Panc1 (cell line): ENCODE results near the gene KRT5. TPM values are rescaled to one million over a fixed set of nuclear protein-coding genes. Genes with fewer than 3 reads are reported as not detected.

Experiments used
- ATAC-seq: fragments of 200-7000 bp; cut with Tn5 transposase; 2 replicates; pipeline ENCODE4 v1.9.1; 2020; ENCODE audit warnings: mild to moderate bottlenecking, moderate library complexity
- BruUV-seq: library from RNA; stranded (reverse); fragments of 400-500 nt; replicated peaks from 2 replicates; lab custom pipeline; 2021; lab: Mats Ljungman, UMichigan
- CTCF ChIA-PET: fragments of 300-600 bp; sonication (Branson Sonifier 250); formaldehyde crosslinking; loops from one replicate; lab custom pipeline; 2022; ENCODE audit warnings: antibody characterized with exemption; lab: Charles Lee
- POLR2A ChIA-PET: fragments of 300-600 bp; sonication (Branson Sonifier 250); formaldehyde crosslinking; loops from one replicate; lab custom pipeline; 2022; ENCODE audit warnings: antibody characterized with exemption; lab: Charles Lee
- DNase-seq: peaks from one replicate; pipeline ENCODE4 v3.0.0-alpha.2; 2010; ENCODE audit warnings: low read depth, low spot score
- H3K27ac ChIP-seq: 2 replicates; pipeline ENCODE4 v1.5.1; 2011; ENCODE audit warnings: mild to moderate bottlenecking, low read length, inconsistent platforms
- H3K27me3 ChIP-seq: fragments of 200-500 bp; sonication (Bioruptor generic); 2 replicates; pipeline ENCODE4 v1.6.0; 2014; ENCODE audit warnings: low read length, inconsistent platforms; ENCODE audit not compliant: control insufficient read depth, insufficient read depth
- H3K36me3 ChIP-seq: fragments of 200-500 bp; sonication (Bioruptor generic); 2 replicates; pipeline ENCODE4 v1.5.1; 2014; ENCODE audit warnings: inconsistent platforms, mild to moderate bottlenecking, low read length, moderate library complexity; ENCODE audit not compliant: control insufficient read depth, insufficient read depth
- H3K4me1 ChIP-seq: 2 replicates; pipeline ENCODE4 v1.5.1; 2011; ENCODE audit warnings: inconsistent platforms, mild to moderate bottlenecking, low read length, moderate library complexity; ENCODE audit not compliant: control insufficient read depth, insufficient read depth
- H3K4me3 ChIP-seq, 2 experiments: 2 replicates each; pipeline ENCODE4 v1.5.1; 2011 to 2012; ENCODE audit warnings: low read depth in 2 of 2, low read length in 2 of 2, mild to moderate bottlenecking in 2 of 2, inconsistent platforms in 1 of 2, moderate library complexity in 1 of 2
- H3K9me3 ChIP-seq: fragments of 200-500 bp; sonication (Bioruptor generic); 2 replicates; pipeline ENCODE4 v1.5.1; 2014; ENCODE audit warnings: low read depth, mild to moderate bottlenecking, inconsistent platforms, low read length, moderate library complexity; ENCODE audit not compliant: control insufficient read depth, insufficient read depth
- POLR2AphosphoS5 ChIP-seq: IDR thresholded peaks from 2 replicates; pipeline ENCODE4 v1.6.1; 2012; ENCODE audit warnings: mild to moderate bottlenecking, low read depth, low read length, moderate library complexity
- REST ChIP-seq, 2 experiments: IDR thresholded peaks; 2 replicates each; pipeline ENCODE4 v1.6.1; 2011 to 2012; ENCODE audit warnings: low read depth in 2 of 2, control low read depth in 1 of 2, low read length in 1 of 2, mild to moderate bottlenecking in 1 of 2, moderate library complexity in 1 of 2; ENCODE audit not compliant: insufficient read depth in 1 of 2
- SIN3A ChIP-seq: IDR thresholded peaks from 2 replicates; pipeline ENCODE4 v1.6.1; 2012; ENCODE audit warnings: low read depth, mild to moderate bottlenecking, low read length, moderate library complexity, borderline replicate concordance; ENCODE audit not compliant: insufficient read depth
- TCF7L2 ChIP-seq: IDR thresholded peaks from 2 replicates; pipeline ENCODE4 v1.6.1; 2011; ENCODE audit warnings: mild to moderate bottlenecking, low read depth, low read length, inconsistent platforms
- in situ Hi-C: cut with HindIII; loops from 2 replicates; pipeline ENCODE4 v1.10.0; 2016; ENCODE audit warnings: low sequenced_read_pairs, low pct_unique_long_range_greater_than_20kb
- intact Hi-C: fragments of 100-400 bp; cut with micrococcal nuclease; formaldehyde crosslinking; loops from one replicate; pipeline ENCODE4 v1.10.0; 2022; ENCODE audit not compliant: unreplicated experiment
- total RNA-seq: library from RNA; stranded (reverse); gene quantifications from one replicate; pipeline ENCODE4 v1.2.1, GENCODE V29; 2021; ENCODE audit not compliant: unreplicated experiment
- TF ChIP-seq, protein P1 (sequence below): fragments of 450-650 bp; IDR thresholded peaks from 2 replicates; pipeline ENCODE4 v1.5.1; 2017; ENCODE audit warnings: mild to moderate bottlenecking

The KRT5 gene
- total RNA-seq, 1 experiment from 2014 or later = not detected

- DNase-seq = no peak
Measured at GRCh38 chr12:52499806-52500560, 20.2 kb downstream of the KRT5 start.

DNA sequence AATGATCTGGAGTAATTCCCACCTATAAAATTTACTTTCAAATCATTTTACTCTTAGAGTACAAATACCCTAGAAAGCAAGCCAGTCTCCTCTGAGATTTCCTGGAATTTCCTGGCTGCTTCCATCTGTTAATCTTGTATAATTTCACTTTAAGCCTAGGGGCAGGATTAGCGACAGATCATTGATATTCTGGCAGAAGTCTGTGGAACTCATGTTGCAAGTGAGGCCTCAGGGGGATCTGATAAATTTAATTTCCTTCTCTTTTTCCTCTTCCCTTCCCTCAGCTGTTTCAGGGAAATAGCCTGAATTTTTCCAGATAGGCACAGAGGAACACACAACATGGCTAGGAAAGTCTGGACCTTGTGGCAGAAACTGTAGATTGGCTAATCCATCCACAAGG lies 21.2 kb downstream of the KRT5 start:
- Histone ChIP-seq H3K27me3 (peaks cover 7% of the 10 kb centered on the region; the same call in 1 of the 2 replicates), H3K9me3 (no peaks in the 10 kb centered on the region), H3K36me3 (no peaks in the 10 kb centered on the region), H3K4me3 (no peak overlapping the region), H3K27ac (no peak overlapping the region), H3K4me1 (no peaks in the 10 kb centered on the region)
- ATAC-seq (no peak), DNase-seq (no peak)
- intact Hi-C loops = no loop called here
- CTCF ChIA-PET = no interaction called here
- in situ Hi-C loops = no loop called here
- BruUV-seq = no TSS peak
- TF ChIP-seq REST (IDR thresholded peaks at IDR 0.05; ENCODE audit: insufficient read depth in 1 of 2, low read depth in 2 of 2, low read length in 1 of 2) (no peak), TCF7L2 (no peak), SIN3A (no peak), POLR2AphosphoS5 (no peak)
- TF ChIP-seq, protein P1, sequence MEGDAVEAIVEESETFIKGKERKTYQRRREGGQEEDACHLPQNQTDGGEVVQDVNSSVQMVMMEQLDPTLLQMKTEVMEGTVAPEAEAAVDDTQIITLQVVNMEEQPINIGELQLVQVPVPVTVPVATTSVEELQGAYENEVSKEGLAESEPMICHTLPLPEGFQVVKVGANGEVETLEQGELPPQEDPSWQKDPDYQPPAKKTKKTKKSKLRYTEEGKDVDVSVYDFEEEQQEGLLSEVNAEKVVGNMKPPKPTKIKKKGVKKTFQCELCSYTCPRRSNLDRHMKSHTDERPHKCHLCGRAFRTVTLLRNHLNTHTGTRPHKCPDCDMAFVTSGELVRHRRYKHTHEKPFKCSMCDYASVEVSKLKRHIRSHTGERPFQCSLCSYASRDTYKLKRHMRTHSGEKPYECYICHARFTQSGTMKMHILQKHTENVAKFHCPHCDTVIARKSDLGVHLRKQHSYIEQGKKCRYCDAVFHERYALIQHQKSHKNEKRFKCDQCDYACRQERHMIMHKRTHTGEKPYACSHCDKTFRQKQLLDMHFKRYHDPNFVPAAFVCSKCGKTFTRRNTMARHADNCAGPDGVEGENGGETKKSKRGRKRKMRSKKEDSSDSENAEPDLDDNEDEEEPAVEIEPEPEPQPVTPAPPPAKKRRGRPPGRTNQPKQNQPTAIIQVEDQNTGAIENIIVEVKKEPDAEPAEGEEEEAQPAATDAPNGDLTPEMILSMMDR = no peak
- POLR2A ChIA-PET = no interaction called here

More at GRCh38 chr12:52499806-52500560, 20.2 kb downstream of the KRT5 start:
- peaks cover 3% of the 10 kb centered on the region; the same call in 1 of the 2 replicates for H3K27me3 ChIP-seq
- no TSS peak for BruUV-seq
- intact Hi-C loops = no loop called here
- H3K9me3 ChIP-seq = no peaks in the 10 kb centered on the region
- POLR2A ChIA-PET = no interaction called here
- H3K27ac ChIP-seq = no peak overlapping the region
- no peaks in the 10 kb centered on the region for H3K36me3 ChIP-seq
- H3K4me1 ChIP-seq = no peaks in the 10 kb centered on the region
- H3K4me3 ChIP-seq = no peak overlapping the region
- no peak for ATAC-seq
- CTCF ChIA-PET = no interaction called here
- TF ChIP-seq, protein P1 = no peak
- TF ChIP-seq TCF7L2 = no peak
- TF ChIP-seq SIN3A = no peak
- TF ChIP-seq REST (IDR thresholded peaks at IDR 0.05; ENCODE audit: insufficient read depth in 1 of 2, low read depth in 2 of 2, low read length in 1 of 2) = no peak
- no peak for TF ChIP-seq POLR2AphosphoS5
- in situ Hi-C loops = no loop called here
